Activated CD8-positive, alpha-beta memory T cell treated with anti-CD3 and anti-CD28 coated beads for 1 hour (primary cell): Measurements from ENCODE around the gene MRPL33.

Experiments
- DNase-seq, 2 donors: peaks; one replicate each; pipeline ENCODE4 v3.0.0-alpha.2; 2020; ENCODE audit warnings: low read depth in 1 of 2; ENCODE audit errors: extremely low read depth in 1 of 2

The MRPL33 gene

DNA sequence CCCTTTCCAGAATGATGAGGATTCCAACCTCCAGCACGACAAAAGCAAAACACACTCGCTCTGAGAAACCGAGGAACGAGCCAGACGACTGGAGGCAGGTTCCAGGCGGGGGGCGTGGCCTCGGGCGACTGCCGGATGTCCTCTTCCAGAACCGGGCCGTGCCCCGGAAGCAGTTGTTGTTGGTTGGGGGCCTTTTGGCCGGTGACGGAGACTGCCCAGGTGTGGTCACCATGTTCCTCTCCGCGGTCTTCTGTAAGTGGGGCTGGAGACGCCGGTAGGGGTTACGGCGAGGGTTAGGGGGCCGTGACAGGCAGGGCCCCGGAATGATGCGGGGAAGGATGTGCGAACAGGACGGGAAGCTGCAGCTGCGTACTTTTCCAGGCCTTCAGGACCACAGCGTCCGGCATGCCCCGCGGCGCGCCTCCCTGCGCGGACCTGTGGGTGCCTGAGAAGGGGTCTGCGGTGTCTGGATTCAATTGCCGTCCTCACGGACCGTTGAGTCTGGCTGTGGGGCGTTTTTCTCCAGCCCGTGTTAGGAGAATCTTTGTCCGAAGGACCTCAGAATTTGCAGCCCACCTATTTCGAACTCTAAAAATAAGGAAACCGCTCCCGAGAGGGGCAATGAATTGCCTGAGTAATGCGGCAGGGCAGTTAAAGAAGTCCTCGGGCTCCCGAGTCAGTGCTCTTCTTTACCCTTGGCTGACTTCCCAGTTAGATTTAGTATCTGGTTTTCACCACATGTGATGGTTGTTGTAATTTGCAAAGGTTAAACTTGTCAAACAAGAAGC lies at the start of gene MRPL33:
Gene MRPL33, plus strand, starts transcription at position 172 of the 788 bp plus-strand sequence. Its CDS starts 59 bp downstream, at position 231.
- DNase-seq, result peak; percentile 77 to 91

DNA sequence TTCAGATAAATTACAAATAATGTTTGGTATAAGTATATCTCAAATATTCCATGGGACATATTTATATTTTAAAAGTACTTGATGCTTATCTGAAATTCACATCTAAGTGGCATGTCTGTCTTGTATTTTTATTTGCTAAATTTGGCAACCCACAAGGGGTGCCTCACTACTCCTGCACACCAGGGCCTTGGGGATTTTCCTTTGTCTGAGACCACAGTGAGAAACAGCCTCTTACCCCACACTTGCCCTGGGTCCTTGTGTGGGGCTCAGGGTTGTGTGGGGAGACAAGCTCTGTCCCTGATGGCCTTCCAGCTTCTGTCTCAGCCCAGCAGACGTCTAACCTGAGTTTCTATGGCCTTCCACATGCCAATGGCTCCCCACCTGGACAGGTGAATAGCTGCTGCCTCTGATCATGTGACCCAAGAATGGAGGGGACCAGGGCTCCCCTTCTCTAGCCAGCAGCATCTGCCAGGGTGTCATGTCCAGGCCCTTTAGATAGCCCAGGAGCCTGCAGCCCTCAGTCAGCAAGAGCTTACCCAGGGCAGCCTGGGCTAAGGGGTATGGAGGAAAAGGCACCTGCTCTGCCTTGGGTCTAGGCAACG lies 49.5 kb upstream of the MRPL33 start:
- no peak for DNase-seq

DNA sequence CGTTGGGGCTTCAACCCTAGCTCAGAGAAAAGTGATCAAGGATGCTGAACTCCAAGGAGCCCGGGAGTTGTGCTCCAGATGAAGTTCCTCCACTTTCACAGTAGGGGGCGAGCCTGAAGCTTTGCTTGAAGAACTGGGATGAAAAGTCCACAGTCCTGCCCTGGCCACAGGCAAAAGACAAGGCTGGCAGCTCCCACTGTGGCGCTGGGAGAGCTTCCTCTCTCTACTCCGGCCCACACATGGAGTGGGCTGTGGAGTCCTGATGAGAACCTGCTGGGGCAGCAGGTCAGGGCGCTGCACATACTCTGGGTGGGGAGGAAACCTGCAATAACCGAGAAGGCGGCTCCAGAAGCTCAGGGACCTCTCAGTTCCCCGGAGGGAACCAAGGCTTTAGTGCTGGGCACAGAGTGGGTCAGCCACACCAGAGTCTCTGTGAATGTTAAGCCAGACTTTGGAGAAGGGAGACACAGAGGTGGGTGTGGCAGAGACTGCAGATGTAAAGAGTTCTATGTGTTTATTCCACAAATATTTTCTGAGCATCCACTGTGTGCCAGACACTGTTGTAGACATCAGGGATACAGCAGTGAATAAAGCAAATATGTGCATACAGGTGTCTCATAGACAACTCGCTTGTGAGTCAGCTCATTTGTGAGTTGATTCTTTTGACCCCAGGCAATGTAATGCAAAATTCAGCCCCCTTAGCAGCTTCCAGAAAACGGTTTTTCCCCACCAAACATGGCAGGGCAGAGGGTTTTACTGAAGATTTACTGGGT lies 48.0 kb upstream of the MRPL33 start:
- no peak for DNase-seq

DNA sequence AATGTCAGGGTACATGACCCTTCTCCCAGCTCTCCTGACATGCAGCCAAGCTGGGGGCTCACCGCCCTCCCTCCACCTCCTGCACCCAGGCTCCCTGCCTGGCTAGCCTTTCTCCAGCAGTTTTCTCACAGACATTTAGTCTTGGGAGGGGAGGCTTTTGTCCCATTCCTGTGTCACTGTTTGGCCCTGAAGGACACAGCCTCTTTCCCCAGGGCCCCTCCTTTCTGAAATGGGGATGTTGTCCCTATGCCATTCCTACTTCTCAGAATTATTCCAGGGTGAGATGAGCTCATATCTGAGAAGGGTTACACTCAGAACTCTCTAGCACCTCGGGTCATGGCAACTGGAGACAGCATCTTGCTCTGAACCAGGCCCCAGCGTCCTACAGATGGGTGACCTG lies 47.3 kb upstream of the MRPL33 start:
- DNase-seq, result no peak

DNA sequence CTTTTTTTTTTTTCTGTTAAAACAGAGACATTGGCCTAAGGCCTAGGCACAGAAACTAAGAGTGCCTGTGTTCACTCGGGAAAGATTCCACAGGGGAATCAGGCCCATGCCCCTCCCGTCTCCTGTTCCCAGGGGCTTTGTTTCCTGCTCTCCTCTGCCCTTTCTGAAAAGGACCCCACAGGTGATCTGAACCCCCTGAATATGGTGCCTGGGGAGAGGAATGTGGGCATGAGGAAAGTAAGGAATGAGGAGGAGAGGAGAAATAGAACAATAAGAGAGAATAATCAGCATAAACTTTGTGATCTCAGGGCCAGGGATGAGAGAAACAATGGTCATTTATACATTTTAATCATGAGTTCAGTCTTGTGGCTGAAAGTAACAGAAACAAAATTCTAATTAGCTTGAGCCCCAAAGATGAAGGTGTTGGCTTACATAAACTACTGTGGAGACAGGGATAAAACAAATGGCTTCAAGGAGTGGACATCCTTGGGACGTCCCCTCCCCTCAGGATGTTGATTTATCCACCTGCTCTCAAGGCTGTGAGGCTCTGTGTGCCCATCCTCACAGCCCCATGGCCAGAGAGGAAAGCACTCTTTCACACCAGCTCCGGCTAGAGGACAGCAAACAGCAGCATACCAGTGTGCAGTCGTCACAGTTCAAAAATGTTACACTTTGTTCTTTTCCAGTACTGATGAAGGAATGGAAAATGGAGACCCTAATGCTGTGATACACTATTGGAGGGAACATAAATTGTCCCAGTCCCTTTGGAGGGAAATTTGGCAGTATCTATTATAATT lies 46.4 kb upstream of the MRPL33 start:
- DNase-seq, result no peak

DNA sequence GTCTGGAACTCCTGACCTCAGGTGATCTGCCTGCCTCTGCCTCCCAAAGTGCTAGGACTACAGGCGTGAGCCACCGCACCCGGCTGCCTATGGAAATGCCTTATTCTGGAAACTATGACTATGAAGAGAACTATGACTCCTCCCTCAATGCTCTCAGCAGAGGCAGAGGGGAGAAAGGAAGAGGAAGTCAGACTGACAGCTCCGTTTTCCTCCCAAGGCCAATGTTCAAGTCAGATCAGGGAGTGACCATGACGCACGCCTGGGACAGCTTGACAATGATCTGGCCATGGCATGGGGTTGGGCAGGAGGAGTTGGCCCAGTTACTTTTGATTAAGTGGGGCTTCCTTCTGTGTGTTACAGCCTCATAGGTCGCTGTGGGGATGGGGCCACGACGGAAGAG lies 44.3 kb upstream of the MRPL33 start:
- no peak for DNase-seq

DNA sequence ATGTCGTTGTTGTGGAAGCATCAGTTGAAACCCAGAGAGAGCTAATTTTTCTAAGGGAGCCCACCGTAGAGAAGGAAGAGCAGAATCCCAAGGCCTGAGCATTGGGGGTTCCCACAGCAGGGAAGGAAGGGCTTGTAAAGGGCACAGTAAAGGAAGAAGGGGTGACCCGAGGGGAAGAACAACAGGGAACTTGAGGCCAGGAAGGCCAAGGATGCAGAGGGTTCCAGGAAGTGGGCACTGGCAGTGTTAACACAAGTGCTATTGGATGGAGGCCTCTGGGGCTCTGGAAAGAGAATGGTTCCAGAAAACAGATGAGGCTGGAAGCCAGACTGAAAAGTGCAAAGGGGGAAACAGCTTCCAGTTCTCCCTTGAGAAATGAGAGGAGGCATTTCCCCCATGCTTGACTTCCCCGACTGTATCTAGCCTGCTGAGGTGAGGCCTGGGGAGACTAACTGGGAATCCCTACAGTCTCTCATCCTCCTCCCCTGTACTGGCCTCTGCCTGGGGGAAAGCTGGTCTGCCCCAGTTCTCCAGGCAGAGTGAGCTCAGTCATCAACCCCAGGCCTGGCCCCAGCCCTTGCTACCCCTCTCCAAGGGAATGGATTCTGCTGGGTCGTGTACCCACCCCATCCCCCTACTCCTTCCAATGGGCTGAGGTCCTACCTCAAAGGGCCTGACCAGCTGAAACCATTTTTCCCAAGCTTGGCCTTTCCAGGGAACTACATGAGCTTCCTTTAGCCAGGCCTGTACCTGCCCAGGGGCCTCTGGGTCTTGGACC lies 43.2 kb upstream of the MRPL33 start:
- no peak for DNase-seq

DNA sequence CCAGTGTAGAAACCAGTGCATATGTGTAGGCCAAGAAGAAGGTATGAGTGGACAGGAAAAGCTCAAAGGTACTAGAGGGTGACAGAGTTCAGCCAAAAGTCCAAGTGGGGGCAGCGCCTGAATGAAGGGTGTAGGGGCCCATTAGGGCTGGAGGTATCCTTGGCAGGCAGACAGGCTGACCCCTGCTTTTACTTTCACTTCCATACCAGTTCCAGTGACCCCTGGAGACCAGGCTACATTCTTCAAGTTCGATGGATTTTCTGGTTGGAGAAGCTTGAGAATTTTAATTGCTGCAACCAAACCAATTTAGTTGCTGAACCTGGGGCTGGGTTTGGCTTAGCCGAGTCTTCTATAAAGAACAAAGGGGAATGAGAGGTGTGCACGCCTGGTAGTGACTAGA lies 42.3 kb upstream of the MRPL33 start:
- no peak for DNase-seq

DNA sequence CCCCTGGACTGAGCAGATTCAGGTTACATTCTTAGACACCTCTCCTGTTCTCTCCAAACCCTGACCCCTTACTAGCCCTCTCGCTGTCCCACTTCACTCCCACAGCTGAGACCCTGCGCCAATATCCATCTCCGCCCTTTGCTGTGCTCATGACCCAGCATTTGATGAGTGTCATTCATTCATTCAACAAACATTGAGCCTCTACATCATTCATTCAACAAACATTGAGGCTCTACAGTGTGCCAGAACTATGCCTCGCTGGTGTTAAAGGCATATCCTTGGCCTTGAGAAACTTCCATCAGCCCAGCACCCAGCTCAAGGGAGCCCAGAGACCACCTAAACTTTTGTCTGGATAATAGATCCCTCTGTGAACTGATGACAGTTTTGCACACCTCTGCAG lies 41.9 kb upstream of the MRPL33 start:
- DNase-seq, result no peak

DNA sequence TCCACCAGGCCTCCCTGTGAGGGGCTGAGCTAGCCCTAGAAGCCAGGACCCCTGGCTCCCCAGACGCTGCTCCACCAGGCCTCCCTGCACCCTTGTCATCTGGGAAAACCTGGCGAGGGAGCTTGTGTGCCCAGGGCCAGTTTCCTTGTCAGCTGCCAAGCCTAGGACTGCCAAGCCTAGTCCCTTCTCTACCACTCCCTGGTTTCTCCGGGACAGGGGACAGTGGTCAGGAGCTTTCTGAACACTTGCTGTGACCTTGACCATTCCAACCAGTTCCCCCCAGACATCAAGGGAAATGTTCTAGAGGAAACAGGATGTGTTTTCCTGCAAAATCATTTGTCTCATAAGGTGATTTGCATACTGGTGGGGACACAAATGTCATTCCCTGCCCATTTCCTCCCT lies 41.3 kb upstream of the MRPL33 start:
- DNase-seq, result no peak

DNA sequence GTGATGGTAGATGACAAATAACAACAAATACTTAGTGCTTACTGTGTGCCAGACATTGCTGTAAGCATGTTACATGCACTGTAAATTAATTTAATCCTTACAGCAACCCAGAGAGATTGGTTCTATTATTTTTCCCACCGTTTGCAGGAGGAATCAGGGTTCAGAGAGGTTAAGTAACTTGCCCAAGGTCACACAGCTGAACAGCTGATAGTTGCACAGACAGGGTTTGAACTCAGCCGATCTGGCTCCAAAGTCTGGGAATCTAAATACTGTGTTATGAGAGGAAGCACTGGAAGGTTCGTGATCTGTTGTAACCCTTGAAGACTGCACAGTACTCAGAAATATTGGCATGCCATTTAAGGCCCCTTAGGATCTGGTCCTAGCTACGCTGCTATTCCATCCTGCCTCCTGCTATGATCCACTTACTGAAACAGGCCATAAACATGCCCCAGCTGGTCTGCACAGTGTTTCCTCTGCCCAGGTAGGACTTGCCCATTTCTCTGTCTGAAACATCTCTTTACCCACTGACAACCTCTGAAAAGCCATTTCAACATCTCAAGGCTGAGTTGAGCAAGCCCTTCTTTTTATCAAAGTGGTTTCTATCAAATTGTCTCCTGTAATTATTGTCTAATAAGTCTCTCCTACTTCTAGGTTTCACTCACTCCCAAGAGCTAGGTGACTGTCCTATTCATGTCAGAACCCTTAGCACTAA lies 40.4 kb upstream of the MRPL33 start:
- DNase-seq, result no peak

DNA sequence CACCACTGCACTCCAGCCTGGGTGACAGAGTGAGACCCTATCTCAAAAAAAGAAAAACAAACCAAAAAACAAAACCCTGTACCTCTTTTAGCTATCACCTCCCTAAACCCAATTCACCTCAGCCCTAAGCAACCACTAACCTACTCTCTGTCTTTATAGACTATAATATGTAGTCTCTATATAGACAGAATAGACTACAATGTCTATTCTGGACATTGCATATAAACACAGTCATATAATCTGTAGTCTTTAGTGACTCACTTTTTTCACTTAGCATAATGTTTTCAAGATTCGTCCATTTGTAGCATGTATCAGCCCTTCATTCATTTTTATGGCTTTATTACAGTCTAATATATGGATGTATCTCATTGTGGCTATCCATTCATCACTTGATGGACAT lies 37.2 kb upstream of the MRPL33 start:
- no peak for DNase-seq

DNA sequence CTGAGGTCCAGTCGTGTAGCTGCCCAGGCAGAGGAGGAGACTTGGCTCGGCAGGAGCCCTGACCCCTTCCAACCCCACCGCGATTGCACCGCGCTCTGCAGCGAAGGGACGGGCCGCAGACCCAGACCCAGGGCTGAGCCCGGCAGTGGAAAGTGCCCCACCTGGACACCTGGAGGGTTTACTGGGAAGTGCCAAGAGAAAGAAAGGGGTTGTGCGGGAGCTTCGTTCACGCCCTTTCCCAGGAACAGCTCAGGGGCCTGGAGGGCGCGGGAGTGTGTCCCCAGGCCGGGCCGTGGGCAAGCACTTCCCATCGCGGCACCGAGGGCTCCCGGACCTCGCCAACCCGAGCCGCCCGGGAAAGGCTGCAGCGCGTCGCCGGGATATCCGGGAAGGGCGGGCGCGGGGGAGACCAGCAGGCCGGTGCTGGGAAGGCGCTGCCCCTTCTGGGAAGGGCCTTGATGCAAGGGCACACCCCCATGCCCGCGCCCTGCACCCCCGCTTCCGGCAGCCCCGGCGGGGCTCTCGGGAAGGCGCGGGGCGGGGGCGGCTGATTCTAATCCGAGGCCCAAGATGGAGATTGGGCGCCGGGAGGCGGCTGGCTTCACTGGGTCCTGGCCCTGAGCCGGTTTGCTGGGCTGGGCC lies 36.1 kb upstream of the MRPL33 start:
- peak in 1 of 2 donors; percentile 29 for DNase-seq

DNA sequence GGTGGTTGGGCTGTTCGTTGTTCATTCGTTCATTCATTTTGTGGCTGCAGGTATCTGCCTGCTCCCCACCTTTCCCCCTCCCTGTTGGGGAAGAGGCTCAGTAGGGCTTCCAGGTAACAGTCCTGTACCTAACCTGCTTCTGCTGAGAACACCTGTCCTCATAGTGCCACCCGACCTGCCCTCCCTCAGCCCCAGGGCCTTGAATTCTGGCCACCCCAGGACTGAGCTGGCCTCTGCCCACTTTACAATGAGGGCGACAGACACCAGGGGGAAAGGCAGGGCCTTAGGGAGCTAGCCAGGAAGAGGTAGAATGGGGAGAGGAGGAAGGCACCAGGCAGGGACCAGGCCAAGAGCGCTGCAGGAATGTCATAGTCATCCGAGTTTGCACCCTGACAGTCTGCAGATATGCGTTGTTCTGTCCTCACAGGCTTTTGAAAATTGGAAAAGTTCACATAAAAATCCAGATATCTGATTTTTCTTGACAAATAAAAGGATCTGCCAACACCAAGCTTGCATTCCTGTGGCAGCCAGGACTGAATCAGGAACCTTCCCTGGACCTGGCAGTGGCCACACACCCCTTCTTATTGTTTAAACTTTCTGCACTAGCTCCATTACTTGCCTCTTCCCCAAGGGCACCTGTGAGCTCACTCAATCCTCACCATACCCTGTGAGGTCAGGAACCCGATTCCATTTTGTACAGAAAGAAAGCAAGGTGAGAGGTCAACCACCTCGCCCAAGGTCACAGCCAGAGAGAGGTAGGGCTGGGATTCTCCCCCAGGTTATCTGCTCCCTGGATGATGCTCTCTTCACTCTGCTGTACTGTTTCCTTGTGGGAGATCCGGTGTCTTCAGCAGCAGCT lies 35.3 kb upstream of the MRPL33 start:
- no peak for DNase-seq

DNA sequence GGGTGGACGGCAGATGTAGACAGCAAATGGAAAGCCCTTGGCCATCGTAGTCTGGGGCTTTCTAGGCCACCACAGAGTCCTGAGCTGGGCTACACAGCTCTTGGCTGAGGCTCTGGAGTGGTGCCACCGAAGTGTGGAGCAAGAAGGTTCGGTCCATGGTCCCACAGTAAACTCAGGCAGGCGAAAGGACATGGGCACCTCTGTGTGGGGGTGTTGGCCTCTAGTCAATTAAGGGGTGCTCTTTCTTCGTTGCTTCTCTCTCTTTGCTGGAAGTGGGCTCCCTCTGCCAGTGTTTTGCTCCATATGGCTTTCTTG lies 34.7 kb upstream of the MRPL33 start:
- DNase-seq, result no peak

DNA sequence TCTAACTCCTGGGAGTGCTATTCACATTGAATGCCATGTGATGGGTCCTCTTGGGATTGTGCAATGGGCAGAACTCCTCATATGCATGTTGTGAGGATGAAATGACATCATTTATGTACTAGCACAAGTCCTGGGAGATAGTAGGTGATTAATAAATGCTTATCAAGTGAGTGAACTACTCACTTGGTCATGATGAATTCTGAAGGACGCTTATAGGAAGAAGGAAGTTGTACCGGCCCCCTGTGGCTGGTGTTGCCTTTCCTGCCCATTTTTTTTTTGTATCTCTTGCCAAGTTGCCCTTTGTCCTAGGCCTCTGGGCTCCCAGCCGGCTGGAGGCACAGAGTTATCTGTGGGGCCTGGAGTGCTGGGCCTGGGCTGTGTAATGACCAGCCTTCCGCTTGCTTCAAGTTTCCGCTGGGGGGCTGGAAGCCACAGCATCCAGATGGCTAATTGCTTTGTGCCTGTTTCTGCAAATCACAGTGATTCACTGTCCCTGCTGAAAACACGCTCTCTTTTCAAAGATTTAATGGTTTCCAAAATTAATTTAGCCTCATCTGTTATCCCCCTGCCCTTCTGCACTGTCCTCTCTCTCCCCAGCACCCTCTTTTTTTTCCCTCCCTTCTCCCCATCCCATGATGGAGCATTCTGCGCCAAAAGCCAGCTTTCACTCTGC lies 33.7 kb upstream of the MRPL33 start:
- no peak for DNase-seq

DNA sequence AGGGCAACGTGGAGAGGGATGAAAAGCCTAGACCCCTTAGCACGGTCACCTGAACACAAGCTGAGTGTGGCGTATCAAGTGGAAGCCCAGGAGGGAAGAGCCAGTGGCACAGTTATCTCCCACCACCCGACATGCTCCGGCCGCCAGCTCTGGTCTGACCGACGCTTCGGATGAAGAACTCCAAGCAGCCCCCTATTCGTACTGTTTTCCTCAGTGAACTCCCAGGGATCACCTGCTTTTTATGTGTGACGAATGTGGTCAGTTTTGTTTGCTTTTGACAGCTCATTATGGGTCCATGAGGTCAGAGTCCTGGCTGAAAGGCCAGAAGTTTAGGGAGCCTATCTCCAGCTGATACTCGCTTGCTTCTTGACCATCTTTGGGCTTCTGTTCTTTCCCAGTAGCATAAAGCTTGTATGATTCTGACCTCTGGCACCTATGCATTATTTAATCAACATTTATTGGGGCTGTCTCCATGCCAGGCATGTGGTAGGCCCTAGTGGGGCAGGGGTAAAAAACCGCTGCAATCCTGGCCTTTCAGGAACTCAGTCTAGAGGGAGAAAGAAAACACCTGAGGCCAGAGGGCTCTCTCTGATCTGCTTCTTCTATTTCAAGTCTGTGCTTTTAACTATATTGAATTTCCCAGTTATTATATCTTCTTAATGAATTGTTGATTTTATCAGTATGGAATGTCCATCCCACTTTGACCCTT lies 33.0 kb upstream of the MRPL33 start:
- no peak for DNase-seq
